T-helper 9 cell (primary cell): ENCODE data around the gene HK1.
A peak's percentile ranks its signal among the peaks of the same experiment; 100 is the strongest.
"Not testable (repeated sequence)": the region's sequence is repeated elsewhere in the genome, so short reads cannot be mapped to it uniquely, and the experiment has no call there.

Experiments
- DNase-seq: peaks from one replicate; pipeline ENCODE4 v3.0.0-alpha.2; 2020

The HK1 gene

DNA sequence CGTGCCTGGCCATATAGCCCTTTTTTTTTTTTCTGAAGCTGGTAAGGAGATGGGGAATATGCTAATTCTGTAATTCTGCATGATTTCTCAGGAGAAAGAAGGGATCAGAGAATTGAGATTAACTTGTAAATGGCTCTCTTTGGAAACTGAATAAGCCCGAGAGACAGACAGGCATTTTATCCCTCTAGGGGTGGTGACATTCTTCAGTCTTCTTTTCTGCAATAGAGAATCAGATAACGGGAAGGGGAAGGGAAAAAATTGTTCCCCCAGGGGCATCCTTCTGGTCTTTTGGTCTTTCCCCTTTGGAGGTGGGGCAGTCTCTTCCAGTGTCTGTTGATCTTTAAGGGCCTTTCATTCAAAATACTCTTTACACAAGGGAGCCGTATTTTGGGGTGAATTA is 34.2 kb downstream of the HK1 start:
- DNase-seq: no peak

DNA sequence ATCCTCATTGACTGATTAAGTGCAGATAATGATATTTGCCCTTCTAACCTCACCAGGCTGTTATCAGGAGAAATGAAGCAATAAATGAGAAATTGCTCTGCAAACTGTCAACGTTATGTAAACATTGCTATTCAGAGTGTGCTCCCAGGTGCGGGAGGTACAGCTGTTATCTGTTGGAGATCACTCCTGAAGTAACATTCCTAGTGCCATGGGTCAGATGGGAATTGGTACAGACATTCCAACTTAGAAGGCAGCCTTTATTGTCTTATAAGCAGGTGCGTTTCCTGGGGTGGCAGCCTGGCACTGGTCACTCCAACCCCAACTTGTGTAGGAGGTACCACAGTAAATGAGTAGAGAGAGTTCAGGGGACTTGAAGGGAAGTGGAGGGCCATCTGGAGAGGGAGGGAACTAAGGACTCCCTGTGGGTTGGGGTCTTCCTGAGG is 36.8 kb downstream of the HK1 start:
- no peak for DNase-seq

DNA sequence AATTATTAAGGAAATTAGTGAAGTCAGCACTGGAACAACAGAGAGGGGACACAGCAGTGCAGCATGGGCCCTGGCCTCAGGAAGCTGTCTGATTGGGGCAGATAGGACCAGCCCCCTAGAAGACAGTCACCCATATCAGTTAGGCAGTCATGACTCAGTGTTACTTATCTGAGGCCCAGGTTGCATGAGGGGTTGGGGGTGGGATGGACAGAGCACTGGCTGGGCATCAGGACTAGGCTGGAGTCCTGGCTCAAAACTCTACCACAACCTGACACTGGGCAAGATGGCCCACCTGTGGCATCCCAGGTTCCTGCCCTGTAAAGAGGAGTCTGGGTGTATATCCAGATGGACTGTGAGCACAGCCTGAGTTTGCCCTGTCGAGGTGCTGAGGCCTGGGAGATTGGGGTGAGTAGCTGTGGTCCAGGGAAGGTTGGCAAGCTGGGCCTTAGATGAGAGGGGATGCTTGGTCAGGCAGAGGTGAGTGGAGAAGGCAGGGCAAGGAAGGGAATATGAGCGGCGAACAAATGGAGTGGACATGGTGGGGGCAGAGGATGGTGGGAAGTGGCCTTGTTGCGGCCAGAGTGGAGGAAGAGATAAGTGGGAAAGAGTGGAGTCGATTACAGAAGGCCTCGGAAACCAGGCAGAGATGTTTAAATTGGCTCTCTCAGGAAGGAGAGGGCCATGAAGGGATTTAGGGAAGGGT is 37.5 kb downstream of the HK1 start:
- DNase-seq: no peak

DNA sequence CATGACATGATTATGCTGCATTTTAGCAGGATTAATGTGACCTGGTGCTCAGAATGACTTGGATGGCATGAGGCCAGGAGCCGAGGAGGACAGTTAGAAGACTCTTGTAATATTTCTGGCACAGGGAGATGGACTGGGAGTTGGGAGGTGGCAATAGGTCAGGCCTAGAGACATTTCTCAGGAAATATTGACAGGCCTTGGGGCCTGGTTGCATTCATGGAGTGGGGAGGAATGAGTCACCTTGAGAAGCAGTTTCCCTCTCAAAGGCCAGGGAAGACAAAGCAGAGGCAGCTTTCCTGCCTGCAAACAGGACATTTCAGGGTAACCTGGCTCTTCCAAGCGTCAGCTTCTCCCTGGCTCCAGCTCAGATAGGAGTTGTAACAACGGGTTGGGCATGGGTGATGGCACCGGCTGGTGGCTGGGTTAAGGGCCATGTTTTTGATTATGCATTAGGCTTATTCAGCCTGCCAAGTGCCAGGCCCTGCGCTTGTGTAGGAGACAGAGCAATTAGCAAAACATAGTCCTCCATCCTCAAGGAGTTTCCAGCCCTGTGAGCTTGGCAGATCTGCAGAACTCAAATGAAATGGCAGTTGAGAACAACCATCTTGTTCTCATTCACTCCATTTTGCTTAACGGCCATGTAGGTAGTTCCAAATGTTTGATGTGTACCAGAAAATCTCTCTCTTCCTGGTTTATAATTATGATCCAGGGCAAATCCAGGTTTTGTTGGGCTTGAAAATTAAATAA is 38.2 kb downstream of the HK1 start:
- no peak for DNase-seq

DNA sequence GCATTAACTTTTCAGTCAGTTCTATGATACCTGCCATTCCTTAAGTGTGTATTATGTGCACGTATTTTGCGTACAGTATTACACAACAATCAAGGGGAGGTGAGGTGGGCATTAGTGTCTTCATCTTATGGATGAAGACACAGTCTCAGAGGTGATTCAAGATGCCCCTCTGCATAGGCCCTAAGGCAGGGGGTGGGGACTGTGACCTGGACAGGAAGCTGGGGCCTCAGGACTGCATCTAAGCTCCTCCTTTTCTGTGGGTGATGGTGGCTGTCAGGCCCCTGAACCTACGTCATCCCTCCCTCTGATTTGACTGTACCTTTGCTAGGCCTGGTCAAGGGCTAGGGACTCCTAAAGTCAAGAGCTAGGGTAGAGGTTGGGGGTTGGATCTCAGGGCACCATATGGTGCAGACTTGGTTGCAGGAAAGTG is 38.9 kb downstream of the HK1 start:
- no peak for DNase-seq

DNA sequence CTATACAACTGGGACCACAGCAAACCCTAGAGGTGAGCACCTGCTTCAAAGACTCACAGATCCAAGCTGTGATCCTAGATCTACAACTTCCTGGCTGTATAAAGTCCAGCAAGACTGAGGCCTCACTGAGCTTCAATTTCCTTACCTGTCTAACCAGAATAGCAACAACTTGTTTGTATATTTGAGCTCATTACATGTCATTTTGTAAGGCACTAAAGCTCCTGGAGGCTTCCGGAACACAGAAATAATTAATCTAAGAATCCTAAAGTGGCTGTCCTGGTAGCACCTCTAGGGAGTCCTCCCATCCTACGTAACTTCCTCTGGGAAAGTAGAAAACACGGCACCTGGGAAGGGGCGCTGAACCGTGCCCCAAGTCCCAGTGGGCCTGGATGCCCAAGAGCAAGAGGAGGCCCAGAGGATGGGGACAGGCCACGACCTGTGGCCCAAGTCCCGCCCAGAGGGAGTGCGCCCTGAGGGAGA is 39.4 kb downstream of the HK1 start:
- no peak for DNase-seq

DNA sequence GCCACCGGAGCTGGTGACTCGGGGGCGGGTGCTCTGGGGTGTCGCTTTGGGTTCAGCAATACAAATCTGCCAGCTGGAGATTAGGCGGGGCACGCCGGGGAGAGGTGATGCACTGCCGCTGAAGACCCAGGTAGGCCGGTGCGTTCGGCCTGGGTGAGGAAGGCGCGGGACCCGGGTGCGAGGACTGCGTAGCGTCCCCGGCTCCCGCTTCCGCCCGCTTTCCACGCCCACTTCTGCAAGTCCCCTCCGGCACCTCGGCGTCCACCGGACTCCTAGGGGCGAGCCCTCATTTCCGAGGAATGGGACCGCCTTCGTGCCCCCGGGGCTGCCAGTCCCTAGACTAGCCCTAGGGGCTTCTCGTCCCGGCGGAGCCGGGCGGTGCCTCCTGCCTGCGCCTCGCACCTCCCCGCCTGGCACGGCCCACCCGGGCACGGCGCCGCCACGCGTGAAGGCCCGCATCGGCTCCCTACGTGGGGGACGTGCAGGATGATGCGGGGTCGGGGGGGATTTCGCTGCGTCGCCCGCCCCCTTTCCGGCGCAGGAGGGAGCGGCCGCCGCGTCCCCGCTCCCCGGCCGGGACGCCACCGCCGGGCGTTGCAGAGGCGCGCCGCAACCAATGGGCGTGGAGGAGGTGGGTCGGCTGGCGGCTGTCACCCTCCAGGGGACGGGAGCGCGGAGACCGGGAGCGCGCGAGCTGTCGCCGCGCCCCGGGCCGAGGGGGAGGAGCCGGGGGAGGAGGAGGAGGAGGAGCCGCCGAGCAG is 40.0 kb downstream of the HK1 start:
- DNase-seq: peak; percentile 88

DNA sequence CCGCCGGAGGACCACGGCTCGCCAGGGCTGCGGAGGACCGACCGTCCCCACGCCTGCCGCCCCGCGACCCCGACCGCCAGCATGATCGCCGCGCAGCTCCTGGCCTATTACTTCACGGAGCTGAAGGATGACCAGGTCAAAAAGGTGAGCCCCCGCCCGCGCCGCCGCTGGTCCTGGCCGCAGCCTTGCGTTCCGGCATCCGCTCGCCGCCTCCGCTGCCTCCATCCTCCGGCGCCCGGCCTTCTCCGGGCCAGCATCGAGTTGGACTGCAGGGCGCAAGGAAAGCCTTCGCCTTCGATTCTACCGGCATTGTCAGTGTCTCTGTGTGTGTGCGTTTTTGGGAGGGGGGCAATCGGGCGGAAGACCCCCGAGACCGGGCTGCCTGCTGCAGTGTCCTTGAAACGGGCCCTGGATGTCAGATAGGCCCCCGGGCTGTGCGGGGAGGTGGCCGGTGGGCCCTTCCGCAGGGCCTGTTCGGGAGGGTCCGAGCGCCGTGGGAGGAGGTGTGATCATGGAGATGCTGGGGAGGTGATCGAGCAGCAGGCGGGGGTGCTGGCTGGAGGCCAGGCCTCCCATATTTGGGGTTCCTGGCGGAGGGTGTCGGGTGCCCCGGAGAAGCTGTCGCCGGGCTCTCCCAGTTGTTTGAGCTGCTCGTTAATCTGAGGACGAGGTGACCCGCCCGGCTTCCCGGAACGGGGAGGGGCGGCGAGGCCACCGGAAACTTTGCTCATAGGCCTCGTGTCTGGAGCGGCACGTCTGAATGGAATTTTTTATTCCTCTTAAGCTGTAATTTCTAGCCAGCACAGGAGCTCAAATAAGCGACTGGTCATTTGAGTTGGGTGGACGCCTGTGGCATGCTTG is 40.8 kb downstream of the HK1 start:
- peak; percentile 69 for DNase-seq

DNA sequence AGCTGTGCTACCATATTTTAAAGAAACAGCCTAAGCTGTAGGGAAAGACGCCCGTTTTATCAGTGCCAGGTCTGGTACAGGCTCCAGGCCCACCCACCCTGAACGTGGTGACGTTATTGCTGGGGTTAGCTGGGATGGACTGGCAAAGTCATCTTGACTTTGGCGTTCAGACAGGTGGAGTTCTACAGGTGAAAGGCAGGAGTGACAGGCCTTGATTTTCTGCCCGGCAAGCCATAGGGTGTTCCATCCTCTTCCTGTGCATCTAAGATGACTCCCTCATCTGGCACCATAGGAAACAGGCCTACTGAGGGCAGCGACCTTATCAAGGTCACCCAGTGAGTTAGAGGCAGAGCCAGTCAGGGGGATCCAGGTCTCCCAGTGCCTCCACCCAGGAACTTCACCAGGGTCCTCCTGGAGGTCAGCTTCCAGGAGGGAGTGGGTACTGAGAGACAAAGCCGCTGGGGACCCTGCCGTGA is 41.6 kb downstream of the HK1 start:
- DNase-seq: no peak

DNA sequence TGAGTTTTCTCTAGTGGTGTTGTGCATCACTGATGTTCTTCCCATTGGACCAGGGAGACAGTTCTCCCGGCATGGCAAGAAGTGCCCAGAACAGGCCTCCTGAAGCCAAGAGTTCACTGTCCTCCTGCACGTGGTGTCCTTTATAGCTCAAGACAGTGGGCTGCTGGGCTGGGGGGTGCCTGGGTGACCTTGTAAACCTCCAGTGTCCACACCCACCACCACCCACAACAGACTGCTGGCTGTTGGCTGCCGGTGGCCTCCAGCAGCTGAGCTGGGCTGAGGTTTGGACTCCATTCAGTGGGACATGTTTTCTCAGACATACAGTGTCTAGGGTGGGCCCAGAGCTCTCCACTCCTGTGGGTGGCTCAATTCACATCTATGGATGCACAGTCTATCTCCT is 42.2 kb downstream of the HK1 start:
- no peak for DNase-seq

DNA sequence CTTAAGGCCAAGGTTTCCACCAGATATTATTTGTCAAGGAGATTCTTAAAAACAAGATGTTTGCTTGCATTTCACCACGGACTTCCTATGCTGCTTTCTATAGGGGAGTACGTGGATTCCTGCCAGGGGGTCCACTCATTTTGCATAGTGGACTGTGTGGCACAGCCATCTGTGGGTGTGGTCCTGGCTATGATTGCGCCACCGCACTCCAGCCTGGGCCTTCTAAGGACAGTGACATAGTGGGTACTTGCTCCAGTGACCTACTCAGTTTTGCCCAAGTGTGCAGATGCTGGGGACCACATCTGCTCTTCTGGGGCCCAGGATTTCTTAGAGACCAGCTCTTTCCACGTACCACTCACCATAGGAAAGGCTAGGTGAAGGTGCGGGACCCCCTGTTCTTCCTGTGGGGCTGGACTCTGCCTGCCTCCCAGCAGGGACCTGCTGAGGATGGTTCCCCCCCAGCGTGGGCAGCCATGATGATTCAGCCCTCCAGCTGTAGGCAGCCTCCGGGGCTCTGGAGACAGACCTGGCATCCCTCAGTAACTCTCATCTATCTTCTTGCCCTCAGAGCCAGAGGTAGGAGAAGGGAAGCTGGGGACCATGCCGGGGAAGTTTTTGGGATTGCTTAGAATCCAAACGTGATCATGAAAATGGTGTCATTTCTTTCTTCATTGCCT is 42.9 kb downstream of the HK1 start:
- DNase-seq: no peak

DNA sequence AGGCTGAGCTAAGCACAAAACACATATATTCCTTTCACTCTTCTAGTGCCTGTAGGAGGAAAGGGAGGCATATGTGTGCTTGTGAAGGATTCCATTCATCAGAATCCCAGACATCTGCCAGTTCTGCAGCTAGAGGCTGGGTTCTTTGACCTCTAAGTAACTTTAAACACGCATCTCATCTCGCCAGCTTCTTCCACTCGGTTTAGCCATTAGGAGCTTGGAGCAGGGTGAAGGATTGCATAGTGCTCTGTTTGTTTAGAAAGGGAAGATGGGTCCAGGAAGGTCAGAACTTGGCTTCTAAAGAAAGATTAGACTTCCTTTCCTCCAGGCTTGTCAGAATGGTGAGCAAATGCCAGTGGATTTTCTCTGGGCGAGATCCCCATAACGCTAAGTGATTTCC is 43.6 kb downstream of the HK1 start:
- no peak for DNase-seq

DNA sequence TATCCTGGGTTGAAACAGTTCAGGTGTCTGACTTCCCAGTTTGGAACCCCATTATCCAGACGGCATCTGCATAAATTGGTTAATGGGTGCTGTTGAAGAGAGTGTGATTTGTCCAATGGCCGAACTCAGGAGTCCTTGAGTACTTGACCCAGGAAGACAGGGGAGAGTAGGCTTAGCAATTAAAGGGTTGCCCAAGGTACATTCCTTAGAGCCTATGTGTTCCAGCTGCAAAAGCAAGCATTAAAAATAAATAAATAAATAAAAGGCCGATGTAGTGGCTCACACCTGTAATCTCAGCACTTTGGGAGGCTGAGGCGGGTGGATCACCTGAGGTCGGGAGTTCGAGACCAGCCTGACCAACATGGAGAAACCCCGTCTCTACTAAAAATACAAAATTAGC is 44.0 kb downstream of the HK1 start:
- DNase-seq: not testable (repeated sequence)

DNA sequence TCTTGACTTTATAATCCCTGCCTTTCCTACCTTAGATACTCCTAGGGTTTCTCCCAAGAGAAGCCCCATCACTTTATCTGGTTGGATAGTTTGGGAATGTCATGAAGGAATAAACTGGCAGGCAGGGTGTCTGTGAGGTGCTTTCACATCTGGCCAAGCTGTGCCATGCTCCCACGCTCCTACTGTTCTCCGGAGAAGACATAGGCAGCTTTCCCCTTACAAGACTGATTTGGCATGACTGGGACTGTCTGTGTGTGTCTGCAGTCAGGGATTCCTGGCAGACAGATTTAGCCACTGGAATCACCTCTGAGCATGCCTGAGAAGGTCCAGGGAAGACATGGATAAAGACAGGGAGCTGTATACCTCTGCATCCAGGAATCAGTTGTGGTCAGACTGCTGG is 45.3 kb downstream of the HK1 start:
- DNase-seq: no peak

DNA sequence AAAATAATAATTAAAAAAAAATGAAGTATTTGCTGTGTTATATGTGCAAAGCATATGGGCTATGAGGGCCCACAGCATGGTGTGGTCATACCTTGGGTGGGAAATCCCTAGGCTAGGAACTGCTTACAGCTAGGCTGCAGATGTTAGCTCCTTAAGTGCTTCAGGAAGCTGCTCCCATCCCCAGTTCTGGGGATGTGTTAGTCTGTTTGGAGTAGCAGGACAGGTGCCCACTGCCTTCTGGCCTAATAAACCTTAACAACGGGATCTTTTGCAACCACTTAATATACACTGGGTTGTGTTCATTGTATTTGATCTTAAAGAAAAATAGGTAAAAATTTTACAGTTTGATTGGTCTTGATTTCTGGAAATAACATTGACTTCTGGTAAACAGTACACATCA is 46.3 kb downstream of the HK1 start:
- DNase-seq: no peak

DNA sequence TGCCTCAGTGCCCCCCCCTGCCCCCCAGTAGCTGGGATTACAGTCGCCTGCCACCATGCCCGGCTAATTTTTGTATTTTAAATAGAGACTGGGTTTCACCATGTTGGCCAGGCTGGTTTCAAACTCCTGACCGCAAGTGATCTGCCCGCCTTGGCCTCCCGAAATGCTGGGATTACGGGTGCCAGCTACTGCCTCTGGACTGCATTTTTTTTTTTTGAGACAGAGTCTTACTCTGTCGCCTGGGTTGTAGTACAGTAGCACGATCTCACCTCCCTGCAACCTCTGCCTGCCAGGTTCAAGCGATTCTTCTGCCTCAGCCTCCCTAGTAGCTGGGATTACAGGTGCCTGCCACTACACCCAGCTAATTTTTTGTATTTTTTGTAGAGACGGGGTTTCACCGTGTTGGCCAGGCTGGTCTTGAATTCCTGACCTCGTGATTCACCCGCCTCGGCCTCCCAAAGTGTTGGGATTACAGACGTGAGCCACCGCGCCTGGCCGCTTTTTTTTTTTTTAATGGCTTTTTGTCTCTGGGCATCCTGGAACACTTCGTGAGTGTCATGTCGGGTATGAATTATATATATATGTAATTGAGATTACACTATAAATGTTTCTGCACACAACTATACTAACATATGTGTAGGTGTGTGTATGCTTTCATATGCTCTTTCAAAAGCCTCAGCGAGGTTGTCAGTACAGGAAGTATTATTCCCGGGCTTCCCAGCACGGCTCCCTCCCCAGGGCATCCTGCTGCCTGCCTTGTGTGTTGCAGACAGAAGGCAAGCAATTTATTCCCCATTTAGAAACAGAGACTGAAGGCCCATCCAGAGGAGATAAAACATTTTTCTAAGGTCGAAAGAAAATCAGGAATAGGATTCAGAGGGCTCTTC is 47.6 kb downstream of the HK1 start:
- DNase-seq: not testable (repeated sequence)

DNA sequence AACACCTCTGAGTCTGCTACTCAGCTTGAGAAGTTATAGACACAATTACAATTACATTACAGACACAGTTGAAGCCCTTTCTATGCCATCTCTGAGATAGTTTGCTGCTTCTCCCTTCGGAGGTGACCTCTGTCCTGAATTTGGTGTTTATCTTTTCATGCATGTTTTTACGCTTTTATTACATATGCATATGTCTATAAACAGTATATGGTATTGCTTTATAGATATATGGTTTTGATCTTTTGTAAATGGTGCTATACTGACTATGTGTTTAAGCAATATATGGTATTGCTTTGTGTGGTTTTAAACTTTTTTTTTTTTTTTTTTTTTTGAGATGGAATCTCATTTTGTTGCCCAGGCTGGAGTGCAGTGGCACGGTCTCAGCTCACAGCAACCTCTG is 48.4 kb downstream of the HK1 start:
- no peak for DNase-seq

DNA sequence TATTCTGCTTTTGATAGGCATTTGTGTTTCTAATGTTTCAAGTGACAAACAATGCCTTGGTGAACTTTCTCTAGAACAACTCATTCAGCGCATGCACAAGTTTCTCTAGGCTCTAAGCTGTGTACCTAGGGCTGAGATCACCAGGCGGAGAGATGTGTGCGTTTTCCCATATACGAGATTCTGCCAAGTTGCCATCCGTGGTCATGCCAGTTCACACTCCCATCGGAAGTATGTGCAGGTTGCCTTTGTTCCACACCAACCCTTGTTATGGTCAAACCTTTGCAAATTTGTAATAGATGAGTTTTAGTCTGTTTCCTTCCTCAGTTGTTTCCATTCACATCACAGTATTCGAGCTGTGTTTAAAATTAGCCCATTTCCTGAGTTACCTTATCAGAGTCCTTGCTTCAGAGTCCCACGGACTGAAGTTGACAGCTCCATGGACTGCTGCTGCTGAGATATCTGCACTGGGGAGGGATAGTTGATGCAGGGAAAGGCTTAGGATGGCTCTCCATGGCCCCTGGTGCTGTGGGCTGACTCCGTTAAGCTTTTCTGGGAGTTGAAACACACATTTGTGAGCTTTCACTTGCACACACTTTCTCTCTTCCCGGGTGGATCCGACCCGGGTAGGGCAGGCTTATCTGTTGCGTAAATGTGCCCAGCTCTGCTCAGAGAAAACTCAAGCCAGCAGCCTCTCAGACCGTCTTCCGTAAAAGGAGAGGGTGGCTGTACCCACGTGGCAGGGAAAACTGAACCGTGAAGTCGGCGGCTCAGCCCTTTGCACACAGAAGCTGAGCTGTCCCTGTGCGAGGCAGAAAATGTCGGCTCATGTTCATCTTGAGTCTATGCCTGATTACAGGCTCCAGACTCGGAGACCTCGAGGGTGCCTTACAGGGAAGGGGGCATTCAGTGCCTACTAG is 49.4 kb downstream of the HK1 start:
- no peak for DNase-seq

DNA sequence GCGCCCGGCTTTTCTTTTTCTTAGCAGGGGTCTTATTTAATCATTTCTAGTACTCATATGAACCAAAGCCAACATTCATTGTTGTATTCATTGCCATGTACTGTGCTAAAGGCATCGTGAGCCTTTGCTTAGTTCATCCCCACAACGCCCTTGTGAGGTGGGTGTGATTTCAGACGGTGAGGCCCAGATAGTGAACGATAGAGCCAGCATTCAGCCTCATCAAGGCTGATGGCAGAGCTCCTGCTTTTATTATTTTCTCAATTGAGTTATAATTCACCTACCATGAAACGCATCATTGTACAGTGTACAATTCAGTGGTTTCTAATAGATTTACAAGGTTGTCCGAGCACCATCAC is 50.1 kb downstream of the HK1 start:
- DNase-seq: no peak

DNA sequence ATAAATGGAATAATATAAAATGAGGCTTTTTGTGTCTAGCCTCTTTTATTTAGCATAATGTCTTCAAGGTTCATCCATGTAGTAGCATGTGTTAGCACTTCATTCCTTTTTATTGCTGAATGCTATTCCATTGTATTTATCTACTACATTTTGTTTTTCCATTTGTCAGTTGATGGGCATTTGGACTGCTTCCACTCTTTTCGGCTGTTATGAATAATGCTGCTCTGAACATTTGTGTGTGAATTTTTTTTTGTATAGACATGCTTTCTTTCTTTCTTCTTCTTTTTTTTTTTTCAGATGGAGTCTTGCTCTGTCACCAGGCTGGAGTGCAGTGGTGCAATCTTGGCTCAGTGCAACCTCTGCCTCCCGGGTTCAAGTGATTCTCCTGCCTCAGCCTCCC is 50.6 kb downstream of the HK1 start:
- not testable (repeated sequence) for DNase-seq
